ENCODE measurements around the gene MS4A4E.
"Not testable (repeated sequence)": the region's sequence is repeated elsewhere in the genome, so short reads cannot be mapped to it uniquely, and the experiment has no call there.

MS4A4E gene

GRCh38 chr11:60242740-60243239, at the start of gene MS4A4E:
TSS of gene MS4A4E (minus strand) at chr11:60243137. CDS start at chr11:60230055, 13,082 bp downstream.
- DNase-seq (ENCODE audit: low read depth, low spot score), result no peak

- DNase-seq (ENCODE audit: low read depth, low spot score), result no peak
These were observed 49.2 kb upstream of the MS4A4E start for GRCh38 chr11:60292145-60292544.

- DNase-seq (ENCODE audit: low read depth, low spot score), result no peak
These were observed 45.6 kb upstream of the MS4A4E start for GRCh38 chr11:60288531-60288930.

- DNase-seq (ENCODE audit: low read depth, low spot score), result not testable (repeated sequence)
These were observed 42.6 kb upstream of the MS4A4E start for GRCh38 chr11:60285411-60286126.

GRCh38 chr11:60282286-60282685, 39.3 kb upstream of the MS4A4E start:
- DNase-seq (ENCODE audit: low read depth, low spot score), result no peak

GRCh38 chr11:60281485-60281884, 38.5 kb upstream of the MS4A4E start:
- no peak for DNase-seq (ENCODE audit: low read depth, low spot score)

- no peak for DNase-seq (ENCODE audit: low read depth, low spot score)
These were observed 37.5 kb upstream of the MS4A4E start, which contains the start of gene MS4A4A for GRCh38 chr11:60280412-60280811. TSS of gene MS4A4A (plus strand) at chr11:60280666. CDS start at chr11:60280676, 10 bp downstream.

- DNase-seq (ENCODE audit: low read depth, low spot score), result no peak
These were observed 31.5 kb upstream of the MS4A4E start for GRCh38 chr11:60274416-60274815.

GRCh38 chr11:60265373-60266214, 22.7 kb upstream of the MS4A4E start:
- DNase-seq (ENCODE audit: low read depth, low spot score), result no peak

- DNase-seq (ENCODE audit: low read depth, low spot score), result no peak
These were observed 21.7 kb upstream of the MS4A4E start for GRCh38 chr11:60264644-60265043.

GRCh38 chr11:60263402-60263801, 20.5 kb upstream of the MS4A4E start:
- no peak for DNase-seq (ENCODE audit: low read depth, low spot score)

GRCh38 chr11:60261014-60261413, 18.1 kb upstream of the MS4A4E start:
- DNase-seq (ENCODE audit: low read depth, low spot score), result no peak

- DNase-seq (ENCODE audit: low read depth, low spot score), result no peak
These were observed 15.2 kb upstream of the MS4A4E start for GRCh38 chr11:60257956-60258722.

GRCh38 chr11:60252213-60253108, 9.5 kb upstream of the MS4A4E start:
- no peak for DNase-seq (ENCODE audit: low read depth, low spot score)

GRCh38 chr11:60251485-60252212, 8.7 kb upstream of the MS4A4E start:
- DNase-seq (ENCODE audit: low read depth, low spot score), result no peak

- DNase-seq (ENCODE audit: low read depth, low spot score), result no peak
These were observed 1.2 kb downstream of the MS4A4E start for GRCh38 chr11:60241786-60242185.

- no peak for DNase-seq (ENCODE audit: low read depth, low spot score)
These were observed 2.3 kb downstream of the MS4A4E start for GRCh38 chr11:60240662-60241061.

GRCh38 chr11:60235321-60235720, 7.6 kb downstream of the MS4A4E start:
- no peak for DNase-seq (ENCODE audit: low read depth, low spot score)

GRCh38 chr11:60230681-60231080, 12.3 kb downstream of the MS4A4E start:
- DNase-seq (ENCODE audit: low read depth, low spot score), result no peak

- no peak for DNase-seq (ENCODE audit: low read depth, low spot score)
These were observed 20.8 kb downstream of the MS4A4E start for GRCh38 chr11:60222141-60222540.
